8988T (cell line): ENCODE data around the gene RNF38.
"Not testable (repeated sequence)": the region's sequence is repeated elsewhere in the genome, so short reads cannot be mapped to it uniquely, and the experiment has no call there.

Source experiments
- DNase-seq: peaks from one replicate; pipeline ENCODE4 v3.0.0; 2011

The RNF38 gene

DNA sequence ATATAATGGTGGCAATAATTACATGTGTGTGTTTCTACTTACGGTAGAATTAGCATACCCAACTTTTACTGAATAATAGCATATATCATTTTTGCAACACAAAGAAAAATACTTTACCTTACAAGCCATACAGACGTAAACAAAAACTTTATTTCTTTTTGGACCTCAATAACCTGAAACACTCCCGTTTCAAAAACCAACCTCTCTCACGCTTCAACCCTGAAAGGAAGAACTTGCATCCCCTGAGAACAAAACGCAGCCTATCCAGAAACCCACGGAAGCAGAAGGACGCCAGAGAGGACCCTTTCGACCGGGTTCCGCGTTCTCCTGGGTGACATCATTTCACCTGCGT, at the start of gene RNF38:
TSS of gene RNF38 (minus strand) at position 290 of the 352 bp plus-strand sequence. CDS start at position 129, 161 bp downstream.
- DNase-seq, result no peak

DNA sequence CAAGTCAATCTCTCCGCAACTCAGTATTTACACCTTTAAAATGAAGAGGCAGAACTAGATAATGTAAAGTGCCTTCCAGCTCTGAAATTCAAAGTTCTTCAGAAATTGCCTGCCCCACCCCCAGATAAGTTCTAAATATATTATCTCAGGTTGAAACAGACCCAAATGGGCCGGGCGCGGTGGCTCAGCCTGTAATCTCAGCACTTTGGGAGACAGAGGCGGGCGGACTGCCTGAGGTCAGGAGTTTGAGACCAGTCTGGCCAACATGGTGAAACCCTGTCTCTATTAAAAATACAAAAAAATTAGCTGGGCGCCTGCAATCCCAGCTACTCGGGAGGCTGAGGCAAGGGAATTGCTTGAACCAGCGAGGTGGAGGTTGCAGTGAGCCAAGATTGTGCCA, 48.5 kb upstream of the RNF38 start:
- DNase-seq, result not testable (repeated sequence)

DNA sequence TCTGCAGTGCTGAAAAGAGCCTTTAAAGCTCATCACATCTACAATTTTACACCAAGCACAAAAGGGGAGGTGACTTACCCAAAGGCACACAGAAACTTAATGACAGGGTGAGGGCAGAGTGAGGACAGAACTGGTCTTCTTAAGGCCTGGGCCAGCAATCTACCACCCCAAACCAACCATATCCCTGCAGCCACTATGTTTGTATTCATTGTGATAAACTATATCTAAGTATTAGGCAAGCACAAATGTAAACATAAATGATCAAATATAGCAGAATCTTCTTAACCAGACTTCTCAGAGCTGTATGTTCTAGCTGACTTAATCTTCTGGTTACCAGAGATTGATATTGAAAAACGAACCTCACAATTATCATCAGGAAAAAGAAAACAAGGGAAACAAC, 47.9 kb upstream of the RNF38 start:
- DNase-seq, result no peak

DNA sequence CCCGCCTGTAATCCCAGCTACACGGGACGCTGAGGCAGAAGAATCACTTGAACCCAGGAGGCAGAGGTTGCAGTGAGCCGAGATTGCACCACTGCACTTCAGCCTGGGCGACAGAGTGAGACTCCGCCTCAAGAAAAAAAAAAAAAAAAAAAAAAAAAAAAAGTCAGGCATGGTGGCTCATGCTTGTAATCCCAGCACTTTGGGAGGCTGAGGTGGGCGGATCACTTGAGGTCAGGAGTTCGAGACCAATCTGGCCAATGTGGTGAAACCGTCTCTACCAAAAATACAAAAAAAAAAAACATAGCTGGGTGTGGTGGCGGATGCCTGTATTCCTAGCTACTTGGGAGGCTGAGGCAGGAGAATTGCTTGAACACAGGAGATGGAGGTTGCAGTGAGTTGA, 46.6 kb upstream of the RNF38 start:
- not testable (repeated sequence) for DNase-seq

DNA sequence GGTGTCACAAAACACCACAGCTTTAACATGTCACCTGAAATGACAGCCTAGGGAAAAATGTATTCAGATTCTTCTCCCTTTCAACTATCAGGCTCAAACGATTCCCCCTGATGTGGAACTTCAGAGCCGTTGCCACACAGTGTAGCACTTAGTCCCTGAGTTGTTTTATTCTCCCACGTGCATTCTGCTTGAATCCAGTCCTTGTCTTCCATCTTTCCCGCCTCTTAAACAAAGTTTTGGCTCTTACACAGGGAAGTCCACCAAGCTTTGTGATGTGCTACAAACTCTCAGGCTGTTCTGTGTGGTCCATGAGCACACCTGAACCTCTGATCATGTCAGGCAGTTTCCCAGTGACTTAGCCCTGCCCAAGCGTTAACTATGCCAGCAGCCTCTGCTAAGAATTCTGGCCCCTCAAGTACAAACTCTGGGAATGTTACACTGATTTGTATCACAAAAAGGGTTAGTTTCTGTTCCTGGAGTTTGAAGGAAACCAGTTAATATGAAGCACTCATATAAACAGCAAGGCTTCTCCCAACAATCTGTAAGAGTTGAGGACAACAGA, 45.8 kb upstream of the RNF38 start:
- DNase-seq, result no peak

DNA sequence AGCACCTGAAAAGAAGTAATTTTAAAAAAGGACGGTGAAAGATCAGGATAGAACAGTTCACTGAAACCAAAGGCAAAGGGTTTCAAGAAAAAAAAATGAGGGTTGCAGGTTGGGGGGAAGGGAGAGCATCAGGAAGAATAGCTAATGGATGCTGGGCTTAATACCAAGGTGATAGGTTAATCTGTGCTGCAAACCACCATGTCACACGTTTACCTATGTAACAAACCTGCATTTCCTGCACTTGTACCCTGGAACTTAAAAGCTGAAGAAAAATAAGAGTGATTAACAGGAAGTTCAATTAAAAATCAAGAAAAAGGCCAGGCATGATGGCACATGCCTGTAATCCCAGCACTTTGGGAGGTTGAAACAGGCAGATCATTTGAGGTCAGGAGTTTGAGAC, 44.1 kb upstream of the RNF38 start:
- no peak for DNase-seq

DNA sequence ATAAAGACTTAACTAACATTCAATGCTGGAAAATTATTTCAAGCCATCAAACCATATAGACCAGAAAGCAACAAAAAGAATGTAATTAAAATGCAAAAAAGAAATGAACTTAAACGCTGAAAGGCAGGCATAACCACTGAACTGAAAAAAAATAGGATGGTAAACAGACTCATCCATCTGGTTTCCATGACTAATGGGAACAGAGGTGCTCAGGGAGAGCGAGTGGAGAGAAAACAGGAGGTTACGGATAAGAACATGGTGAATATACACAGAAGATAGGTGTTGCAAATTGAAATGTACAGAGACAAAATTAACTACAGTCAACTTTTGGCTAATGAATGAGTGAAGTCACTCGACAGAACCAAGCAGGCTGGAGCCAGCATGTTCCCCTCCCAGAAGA, 43.5 kb upstream of the RNF38 start:
- DNase-seq, result no peak

DNA sequence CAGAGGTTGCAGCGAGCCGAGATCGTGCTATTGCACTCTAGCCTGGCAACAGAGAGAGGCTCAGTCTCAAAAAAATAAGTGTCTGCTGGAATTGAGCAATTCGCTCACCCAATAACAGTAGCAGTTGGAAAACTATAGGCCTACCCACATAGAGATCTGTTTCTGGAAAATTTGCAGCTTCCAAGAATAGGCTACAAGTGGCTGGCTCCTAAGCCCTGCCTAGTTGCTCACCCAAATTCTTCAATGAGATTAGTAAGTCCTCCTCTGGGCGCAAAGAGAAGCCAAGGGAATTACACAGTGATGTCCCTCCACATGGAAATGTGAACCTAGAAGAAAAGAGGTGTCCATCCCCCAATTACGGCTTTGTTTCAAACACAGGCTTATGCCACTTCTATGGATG, 42.6 kb upstream of the RNF38 start:
- DNase-seq, result no peak

DNA sequence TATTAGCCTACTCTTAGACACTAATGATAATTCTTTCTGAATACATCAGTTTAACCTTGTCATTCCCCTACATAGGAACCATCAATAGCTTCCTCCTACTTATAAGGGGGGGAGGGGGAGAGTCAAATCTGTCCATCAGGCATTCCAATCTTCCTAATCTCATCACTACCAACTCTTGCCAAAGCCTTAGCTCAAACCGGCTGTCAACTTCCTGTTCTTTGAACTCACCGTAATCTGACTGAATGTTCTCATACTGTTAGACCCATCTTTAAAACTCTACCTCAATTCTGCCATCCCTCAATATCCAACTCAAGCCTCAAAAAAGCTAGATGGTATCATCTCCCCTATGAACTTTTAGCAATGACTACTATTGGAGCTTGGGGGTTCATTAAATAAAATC, 41.9 kb upstream of the RNF38 start:
- no peak for DNase-seq

DNA sequence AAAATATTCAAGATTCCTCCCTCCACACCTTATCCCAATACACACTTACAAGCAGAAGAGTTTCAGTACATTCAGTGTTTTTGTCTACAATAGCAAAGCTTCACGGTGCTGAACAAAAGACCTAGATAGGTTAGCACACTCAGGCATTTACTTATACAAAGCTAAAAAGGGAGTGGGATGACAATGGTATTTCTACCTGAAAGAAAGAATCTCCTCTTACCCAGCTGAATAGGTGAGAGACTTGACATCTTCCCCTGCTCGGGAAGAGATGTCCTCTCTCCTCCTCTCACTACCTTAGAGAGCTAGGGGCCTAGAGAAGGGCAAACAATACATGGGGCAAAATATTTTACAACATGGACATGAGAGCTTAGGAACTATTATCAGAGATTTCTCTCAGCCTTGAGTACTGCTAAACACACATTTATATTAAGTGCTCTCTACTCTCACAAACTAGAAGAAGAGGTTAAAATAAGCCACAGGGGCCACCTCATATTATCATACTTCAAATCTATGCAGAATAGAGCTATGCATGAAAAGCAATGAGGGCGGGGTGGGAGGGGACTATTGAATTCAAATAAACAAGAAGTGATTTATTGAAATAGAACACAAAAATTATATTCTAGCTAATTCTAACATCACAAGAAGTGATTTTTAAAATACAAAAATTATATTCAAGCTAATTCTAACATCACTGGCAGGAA, 38.6 kb upstream of the RNF38 start:
- no peak for DNase-seq

DNA sequence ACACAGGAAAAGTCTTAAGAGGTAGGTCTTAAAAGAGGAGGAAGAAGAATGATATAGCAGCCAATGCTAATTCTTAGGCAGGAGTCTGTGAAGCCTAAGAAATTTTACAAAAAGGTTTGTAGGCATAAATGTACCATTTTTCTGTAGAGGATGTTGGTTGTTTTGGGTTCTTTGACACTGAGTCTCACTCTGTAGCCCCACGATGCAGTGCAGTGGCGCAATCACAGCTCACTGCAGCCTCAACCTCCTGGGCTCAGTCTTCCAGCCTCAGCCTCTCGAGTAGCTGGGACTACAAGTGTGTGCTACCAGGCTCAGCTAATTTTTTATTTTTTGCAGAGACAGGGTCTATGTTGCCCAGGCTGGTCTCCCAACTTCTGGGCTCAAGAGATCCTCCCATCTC, 37.7 kb upstream of the RNF38 start:
- no peak for DNase-seq

DNA sequence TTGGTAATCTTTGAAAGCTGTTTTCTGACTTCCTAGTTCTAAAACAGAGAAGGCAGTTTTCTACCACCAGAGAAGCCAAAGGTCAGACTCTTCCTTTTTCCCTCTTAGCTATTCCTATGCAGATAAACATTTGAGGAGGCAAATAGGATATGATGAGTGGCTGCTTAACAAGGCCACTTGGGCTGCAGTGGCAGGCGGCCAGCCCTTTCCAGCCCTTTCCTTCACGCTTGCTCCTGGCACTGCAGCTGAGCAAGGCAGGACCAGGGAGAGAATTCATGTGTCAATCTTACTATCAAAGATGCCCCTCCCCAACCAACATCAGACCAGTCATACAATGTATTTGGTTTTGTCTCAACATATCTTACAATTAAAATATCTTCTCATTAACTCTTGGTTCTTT, 36.8 kb upstream of the RNF38 start:
- no peak for DNase-seq

DNA sequence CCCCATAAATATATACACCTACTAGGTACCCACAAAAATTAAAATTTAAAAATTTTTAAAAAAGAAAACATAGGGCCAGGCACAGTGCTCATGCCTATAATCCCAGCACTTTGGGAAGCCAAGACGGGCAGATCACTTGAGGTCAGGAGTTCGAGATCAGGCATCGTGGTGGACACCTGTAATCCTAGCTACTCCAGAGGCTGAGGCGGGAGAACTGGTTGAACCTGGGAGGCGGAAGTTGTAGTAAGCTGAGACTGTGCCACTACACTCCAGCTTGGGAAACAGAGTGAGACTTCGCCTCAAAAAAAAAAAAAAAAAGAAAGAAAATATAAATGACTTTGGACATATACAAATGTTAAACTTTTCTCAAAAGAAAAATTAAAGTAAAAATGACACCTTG, 33.3 kb upstream of the RNF38 start:
- DNase-seq, result no peak

DNA sequence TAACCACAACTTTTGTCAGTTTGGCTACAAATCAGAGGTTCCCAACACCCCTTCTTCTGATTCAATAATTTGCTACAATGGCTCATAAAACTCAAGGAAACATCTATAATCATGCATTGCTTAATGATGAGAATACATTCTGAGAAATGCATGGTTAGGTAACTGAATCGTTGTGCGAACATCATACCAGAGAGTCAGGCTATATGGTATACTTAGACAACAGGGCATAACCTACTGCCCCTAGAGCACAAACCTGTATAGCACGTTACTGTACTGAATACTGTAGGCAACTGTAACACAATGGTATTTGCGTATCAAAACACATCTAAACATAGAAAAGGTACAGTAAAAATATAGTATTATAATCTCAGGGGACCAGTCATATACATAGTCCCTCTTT, 31.0 kb upstream of the RNF38 start:
- DNase-seq, result no peak

DNA sequence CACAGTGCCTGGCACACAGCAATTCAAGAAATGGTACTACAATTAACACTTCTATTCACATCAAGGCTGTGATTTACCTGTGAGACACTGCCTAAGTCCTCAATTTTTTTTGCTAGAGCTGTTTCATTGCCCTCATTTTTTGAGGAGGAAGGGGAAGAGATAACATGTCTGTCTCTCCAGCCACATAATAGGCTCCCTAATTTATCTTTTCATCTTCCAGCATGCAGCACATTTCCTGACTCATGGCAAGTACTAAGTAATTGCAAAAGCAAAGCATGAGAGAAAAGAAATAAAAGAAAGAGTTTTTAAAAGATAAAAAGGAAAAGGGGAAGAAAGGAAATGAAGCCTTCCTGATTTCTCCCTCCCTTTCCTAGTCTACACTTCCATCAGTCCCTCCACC, 26.9 kb upstream of the RNF38 start:
- DNase-seq, result no peak

DNA sequence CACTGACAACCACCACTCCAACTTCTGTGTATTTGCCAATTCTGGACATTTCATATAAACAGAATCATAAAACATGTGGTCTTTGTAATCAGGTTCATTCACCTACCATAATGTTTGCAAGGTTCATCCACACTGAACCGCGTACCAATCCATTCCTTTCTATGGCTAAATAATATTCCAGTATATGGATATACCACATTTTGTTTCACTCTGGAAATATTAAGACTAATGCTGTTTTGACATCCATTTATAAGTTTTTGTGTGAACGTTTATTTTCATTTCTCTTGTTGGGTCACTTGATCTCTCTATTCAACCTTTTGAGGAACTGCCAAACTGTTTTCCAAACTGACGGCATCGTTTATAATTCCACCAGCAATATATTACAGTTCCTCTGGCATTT, 26.3 kb upstream of the RNF38 start:
- no peak for DNase-seq

DNA sequence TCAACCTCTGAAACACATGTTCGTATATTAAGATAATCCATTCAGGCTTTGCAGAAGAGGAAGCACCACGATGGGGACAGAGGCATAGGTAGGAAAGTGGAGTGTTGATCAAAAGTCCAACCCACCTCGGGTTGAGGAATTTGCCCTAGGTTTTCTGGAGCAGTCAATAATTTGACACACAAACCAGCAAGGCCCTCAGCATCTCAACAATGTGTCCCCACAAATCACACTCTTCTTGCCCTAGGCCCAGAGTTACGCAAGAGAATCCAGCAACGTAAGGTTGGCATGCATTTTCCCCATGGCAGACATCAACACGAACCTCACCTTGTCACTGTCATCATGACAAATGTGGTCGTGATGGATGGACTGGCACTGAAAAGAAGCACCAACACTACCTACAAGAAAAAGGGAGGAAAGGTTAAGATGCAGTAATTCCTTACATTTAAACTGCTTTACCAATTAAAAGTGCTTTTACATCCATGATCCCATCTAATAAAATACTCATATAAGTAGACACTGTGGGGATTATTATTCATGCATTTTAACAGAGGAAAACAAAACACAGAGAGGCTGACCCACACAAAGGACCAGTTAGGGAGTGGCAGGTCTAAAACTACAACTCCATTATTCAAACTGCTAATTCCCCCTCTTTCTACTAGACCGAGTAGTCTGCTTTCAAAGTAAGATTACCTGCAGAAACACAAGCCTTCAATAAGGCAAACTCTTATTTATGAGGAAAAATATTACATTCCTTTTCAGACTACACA, 24.4 kb upstream of the RNF38 start:
- DNase-seq, result no peak

DNA sequence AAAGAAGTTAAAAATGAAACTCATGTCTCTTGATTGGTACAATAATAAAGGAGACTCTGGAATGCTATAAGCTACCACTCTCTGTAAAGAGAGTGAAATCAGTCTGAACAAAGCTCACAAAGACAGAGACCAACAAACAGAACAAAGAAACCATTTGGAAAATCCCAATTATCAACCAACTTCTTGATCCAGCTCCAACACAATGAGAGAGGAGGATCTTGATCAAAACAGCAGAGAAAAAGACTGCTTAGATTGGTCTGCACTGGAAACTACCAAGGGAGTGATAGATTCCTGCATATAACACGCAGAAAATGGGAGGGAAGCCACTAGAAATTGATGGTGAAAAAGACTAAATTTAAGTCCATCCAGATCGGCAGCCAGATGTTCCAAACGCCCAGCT, 23.1 kb upstream of the RNF38 start:
- DNase-seq, result no peak

DNA sequence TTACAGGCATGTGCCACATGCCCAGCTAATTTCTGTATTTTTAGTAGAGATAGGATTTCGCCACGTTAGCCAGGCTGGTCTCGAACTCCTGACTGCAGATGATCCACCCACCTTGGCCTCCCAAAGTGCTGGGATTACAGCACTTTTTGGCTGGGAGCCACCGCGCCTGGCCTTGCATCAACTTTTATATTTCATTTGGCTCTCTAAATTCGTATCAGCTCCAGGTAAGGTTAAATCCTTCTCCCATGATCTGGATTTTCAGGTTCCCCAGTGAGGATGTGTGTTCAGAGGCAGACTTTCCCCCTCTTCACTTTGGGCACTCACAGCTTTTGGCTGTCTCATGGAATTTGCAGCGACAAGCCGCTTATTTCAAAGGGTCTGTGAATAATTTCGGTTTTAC, 16.8 kb upstream of the RNF38 start:
- no peak for DNase-seq

DNA sequence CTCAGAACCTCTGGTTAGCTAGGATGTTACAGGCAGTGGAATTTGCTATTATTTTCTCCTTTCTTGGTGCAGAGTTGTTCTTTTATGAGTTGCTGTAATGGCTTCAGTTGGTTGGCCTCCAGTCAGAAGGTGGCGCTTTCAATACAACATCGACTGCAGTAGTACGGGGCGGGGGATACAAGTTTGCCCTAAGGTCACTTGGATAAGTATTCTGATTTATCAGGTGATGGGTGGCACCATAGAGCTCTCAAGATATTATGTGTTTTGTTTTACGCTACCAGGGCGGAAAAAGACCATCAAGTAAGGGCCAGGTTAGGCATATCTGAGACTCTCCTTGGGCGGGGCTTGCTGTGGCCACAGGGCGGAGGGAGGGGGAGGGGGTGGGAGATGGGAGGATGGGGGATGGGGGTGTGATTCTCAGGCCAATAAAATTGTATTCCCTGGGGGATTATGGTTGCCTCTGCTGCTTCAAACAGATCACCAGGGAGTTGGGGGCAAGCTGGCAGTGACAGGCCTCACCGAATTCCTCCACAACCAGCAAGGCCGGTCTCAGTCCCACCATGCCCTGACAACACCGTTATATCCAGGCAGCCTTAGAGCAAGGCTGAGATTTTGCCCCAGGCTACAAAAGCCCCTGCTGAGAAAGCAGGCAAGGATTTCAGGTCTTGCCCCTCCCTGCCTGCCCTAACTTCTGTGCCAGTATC, 15.9 kb upstream of the RNF38 start:
- no peak for DNase-seq

DNA sequence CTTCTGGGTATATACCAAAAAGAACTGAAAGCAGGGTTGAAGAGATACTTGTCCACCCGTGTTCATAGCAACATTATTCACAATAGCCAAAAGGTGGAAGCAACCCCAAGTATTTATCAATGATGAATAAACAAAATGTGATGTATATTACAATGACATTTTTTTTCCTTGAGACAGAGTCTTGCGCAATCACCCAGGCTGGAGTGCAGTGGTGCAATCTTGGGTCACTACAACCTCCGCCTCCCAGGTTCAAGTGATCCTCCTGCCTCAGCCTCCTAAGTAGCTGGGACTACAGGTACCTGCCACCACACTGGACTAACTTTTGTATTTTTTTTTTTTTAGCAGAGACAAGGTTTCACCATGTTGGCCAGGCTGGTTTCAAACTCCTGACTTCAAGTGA, 11.3 kb upstream of the RNF38 start:
- not testable (repeated sequence) for DNase-seq

DNA sequence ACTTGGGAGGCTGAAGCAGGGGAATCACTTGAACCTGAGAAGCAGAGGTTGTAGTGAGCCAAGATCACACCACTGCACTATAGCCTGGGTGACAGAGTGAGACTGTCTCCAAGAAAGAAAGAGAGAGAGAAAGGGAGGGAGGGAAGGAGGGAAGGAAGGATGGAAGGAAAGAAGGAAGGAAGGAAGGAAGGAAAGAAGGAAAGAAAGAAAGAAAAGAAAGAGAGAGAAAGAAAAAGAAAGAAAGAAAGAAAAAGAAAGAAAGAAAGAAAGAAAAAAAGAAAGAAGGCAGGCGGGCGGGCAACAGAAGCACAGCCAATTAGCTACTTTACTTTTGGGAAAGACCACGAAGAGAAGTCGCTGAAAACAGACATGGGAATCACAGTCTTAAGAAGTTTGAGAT, 9.0 kb upstream of the RNF38 start:
- DNase-seq, result not testable (repeated sequence)

DNA sequence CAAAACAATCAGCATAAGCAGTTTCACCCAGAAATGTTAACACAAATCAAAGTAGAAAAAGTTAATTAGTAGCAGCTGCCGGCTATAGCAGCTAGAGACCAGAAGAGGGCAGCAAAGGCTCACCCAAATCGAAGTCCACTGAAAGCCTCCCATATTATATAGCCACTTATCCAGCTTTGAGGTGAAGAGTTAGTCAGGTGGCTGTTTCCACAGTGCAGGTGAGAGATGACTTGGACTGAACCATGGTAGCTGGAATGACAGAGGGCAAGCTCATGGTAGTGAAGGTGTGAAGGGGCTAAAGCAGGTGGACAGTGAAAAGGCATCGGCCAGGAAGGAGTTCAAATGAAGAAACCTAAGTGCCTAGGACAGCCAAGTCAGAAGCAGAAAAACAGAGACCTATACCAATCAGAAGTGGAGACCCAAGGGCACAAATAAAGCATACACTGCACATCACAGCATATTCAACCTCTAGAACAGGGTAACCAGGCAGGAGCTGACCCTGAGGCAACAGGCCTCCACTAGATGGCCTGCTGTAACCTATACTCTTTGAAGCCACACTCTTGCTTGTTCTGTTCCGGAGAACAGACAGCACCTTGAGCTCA, 7.2 kb upstream of the RNF38 start:
- DNase-seq, result no peak
